Cardiac fibroblast (primary cell): ENCODE results near the gene COBLL1.

Experiments used
- DNase-seq, 2 donors: peaks; one replicate each; pipeline versions ENCODE4 v3.0.0 to v3.0.0-alpha.2; 2010; ENCODE audit warnings: low read depth in 2 of 2
- H3K4me3 ChIP-seq, 2 donors: replicated peaks in 1 of 2; 1 replicate in 1 of 2; 2 replicates in 1 of 2; pipeline ENCODE4 v1.5.1; 2011; ENCODE audit warnings: low read depth in 2 of 2, low read length in 2 of 2, mild to moderate bottlenecking in 2 of 2, moderate library complexity in 1 of 2
- TF ChIP-seq, protein P1 (sequence below): IDR thresholded peaks from one replicate; pipeline ENCODE4 v1.5.1; 2011; ENCODE audit warnings: low read depth, mild to moderate bottlenecking, low read length, inconsistent platforms

Gene COBLL1

DNA sequence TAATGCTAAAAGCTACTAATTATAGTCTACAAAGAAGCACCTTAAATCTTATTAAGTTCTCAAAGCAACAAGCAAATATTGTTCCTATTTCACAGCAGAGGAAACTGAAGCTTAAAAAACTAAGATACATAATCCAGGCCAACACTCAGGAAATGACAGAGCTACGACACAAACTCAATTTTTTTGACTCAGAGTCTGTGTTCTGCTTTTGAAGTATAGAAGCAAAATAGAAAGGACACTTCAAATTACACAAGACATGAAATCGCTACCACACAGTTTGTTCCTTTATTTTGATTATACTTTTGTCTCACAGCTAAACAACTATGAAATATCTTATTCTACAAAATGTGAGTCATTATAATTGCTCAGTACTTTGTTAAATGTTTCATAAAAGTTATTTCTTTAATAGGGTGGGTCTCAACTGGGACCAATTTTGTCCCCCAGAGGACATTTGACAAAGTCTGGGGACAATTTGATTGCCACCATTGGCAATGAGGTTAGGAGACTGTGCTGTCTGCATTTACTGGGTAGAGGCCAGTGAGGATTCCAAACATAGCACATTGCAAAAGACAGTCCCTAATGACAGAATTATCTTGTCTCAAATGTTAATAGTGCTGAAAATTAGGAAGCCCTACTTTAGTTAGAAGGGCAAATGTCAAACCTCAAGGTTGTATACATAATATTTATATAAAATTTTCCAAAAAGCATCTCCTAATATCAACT lies 118.8 kb downstream of the COBLL1 start:
- peak in 1 of 2 donors; percentile 44 for DNase-seq
- H3K4me3 ChIP-seq, result no peak overlapping the region
- TF ChIP-seq, protein P1, sequence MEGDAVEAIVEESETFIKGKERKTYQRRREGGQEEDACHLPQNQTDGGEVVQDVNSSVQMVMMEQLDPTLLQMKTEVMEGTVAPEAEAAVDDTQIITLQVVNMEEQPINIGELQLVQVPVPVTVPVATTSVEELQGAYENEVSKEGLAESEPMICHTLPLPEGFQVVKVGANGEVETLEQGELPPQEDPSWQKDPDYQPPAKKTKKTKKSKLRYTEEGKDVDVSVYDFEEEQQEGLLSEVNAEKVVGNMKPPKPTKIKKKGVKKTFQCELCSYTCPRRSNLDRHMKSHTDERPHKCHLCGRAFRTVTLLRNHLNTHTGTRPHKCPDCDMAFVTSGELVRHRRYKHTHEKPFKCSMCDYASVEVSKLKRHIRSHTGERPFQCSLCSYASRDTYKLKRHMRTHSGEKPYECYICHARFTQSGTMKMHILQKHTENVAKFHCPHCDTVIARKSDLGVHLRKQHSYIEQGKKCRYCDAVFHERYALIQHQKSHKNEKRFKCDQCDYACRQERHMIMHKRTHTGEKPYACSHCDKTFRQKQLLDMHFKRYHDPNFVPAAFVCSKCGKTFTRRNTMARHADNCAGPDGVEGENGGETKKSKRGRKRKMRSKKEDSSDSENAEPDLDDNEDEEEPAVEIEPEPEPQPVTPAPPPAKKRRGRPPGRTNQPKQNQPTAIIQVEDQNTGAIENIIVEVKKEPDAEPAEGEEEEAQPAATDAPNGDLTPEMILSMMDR, result no peak

DNA sequence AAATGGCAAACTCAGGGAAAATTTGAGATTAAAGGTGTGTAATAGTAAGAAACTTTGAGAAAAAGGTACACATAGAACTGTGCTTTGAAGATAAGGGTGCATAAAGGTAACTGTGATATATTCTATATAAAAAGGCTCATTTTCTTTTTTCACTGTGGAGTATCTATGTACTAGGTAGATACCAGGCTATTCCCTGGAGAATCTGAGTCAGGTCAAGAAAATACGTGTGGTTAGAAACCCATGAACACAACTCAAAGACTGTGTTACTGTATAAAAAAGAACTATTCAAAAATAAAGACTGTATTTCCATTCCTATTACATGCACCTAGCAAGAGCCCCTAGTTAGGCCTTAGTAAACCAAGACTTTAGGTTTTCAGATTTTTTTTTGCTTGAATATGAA lies 120.2 kb downstream of the COBLL1 start:
- TF ChIP-seq, protein P1, result no peak
- peak in 1 of 2 donors; percentile 61 for DNase-seq
- H3K4me3 ChIP-seq, result no peak overlapping the region

DNA sequence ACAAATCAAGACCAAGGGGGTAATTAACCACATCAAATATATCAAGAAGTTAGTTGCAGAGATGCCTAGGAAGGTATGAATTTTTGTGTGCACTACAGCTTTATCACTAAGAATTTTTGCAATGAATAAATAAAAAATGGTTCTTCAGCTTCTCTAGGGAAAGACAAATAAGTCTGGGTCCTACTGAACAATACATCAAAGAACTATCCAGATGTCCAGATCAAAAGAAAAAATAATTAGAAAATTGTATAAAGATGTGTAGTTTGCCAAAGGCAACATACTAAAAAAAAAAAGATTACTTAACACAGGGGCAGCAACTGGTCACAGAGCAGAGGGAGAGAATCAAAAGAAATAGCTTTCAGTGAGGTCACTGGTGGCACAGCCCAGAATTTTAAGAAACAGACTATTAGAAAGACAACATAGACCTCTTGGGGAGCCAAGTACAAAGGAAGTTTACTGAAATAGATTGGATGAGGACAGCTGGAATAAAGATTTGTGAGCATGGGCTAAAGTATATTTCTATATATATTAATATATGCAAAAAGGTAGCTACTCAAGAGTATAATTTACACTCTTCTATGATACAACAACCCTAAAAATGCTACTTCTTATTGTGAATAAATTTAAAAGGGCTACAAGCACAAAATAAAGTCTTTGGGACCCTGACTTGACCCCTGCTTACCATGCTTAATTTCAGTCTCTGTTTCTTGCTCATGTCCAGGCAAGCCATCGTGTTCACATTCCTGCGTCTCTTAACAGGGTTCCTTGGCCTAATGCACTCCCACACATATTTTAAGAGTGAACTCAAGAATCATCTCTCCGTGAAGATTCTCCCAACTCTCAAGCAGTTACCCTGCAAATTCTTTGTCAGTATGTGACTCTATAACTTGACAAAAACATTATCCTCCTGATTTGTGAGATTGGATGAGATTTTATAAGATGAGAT lies 121.4 kb downstream of the COBLL1 start:
- H3K4me3 ChIP-seq, result no peak overlapping the region
- DNase-seq, result peak; percentile 57 to 81
- TF ChIP-seq, protein P1, result no peak

DNA sequence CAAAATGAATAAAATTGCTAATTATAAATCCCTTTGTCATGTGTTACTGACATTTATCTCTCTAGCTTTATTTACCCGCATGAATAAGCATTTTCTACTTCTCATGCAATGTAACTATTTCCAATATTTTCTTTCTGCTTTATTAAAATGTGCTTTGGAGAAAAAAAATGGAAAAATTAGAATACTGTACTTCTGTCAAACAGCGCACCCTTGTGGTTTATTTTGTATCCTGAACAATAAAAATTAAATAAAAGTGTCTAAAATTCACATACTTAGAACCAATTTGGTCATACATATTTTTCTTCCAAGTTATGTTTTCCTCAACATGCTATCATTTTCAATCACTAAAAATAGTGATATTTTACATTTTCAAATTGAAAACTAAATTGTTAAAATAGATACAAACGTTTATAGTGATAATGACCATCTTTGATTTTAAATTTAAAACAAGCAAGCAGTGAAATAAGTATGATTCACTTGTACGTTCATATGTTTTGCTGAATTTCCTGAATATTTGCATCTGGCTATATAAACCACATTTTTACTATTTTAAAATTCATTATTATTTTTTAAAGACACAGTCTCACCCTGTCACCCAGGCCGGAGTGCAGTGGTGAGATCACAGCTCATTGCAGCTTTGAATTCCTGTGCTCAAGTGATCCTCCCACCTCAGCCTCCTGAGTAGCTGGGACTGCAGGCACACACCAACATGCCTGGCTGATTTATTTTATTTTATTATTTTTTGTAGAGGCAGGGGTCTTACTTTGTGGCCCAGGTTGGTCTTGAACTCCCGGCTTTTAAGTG lies 124.4 kb downstream of the COBLL1 start:
- no peak overlapping the region for H3K4me3 ChIP-seq
- peak; percentile 60 to 72 for DNase-seq
- TF ChIP-seq, protein P1, result peak; percentile 36

DNA sequence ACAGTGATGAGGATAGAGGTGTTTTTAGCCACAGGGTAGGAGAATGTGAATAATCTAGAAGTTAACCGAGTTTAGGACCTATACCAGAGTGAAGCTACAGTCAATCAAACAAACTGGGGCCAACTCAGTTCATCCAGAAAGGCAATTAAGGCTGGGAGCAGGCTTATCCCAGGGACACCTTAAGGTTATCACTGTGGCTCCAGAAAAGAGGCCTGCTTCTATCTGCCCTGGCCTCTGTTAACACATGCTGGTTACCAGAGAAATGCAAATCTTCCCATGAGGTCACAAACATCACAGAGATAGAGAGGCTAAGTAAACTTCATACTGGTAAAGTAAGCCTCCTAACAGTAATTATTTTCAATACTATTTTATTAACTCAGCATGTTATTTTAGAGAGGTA lies 127.2 kb downstream of the COBLL1 start:
- TF ChIP-seq, protein P1, result no peak
- H3K4me3 ChIP-seq, result no peak overlapping the region

DNA sequence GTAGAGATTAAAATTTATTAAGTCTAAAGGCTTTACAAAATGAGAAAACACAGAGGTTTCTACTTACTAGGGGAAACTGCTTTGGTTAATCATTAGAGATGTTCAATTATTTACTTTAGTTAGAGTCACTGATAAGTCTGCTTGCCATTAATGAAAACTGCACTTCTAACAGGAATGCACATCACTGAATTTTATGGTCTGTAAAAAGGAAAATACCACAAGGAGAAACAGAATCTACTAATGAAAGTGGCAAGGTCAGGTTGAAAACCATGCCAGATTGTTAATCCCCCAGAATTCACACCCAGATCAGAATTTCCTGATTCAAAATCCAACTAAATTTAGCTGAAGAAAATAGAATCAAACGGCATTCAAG lies 129.9 kb downstream of the COBLL1 start:
- H3K4me3 ChIP-seq, result no peak overlapping the region
- no peak for DNase-seq
- TF ChIP-seq, protein P1, result no peak

More for the DNA sequence above, 127.2 kb downstream of the COBLL1 start:
- no peak for DNase-seq
